ENCODE data around the gene LRRC8D. TPM values are rescaled to one million over a fixed set of nuclear protein-coding genes. Genes with fewer than 3 reads are reported as not detected.

Gene LRRC8D
- total RNA-seq, 3 donors from 2014 or later (not counting 1 experiment from before 2014, with no cell fraction given) = 16.2 to 26.2 (median 17.1) TPM

GRCh38 chr1:89878256-89878655, 57.4 kb downstream of the LRRC8D start:
- peaks cover 9% of the 10 kb centered on the region for H3K36me3 Mint-ChIP-seq
- no peak for DNase-seq
- no peak for ATAC-seq
- H3K27ac Mint-ChIP-seq = peak overlapping the region; percentile 52 to 57
- WGBS (ENCODE audit: insufficient coverage) = 95% methylated on average over 1 of the region's 1 CpG
- intact Hi-C loops (cut with micrococcal nuclease) = no loop called here
- Histone ChIP-seq H3K27me3 (ENCODE audit: control insufficient read depth, insufficient read depth, low read length) (no peaks in the 10 kb centered on the region), H3K4me1 (ENCODE audit: control insufficient read depth, insufficient read depth, low read length) (no peaks in the 10 kb centered on the region), H3K36me3 (ENCODE audit: control insufficient read depth, insufficient read depth, low read length) (peaks cover 2% of the 10 kb centered on the region), H3K27ac (ENCODE audit: low read length) (no peak overlapping the region), H3K9me3 (ENCODE audit: control insufficient read depth, insufficient read depth, low read length) (peaks cover 4% of the 10 kb centered on the region), H3K4me3 (ENCODE audit: low read length) (no peak overlapping the region)
- no peak overlapping the region for H3K4me3 Mint-ChIP-seq
- H3K4me1 Mint-ChIP-seq = peaks cover 38 to 41% of the 10 kb centered on the region in 2 donors
- TF ChIP-seq CTCF (IDR thresholded peaks at IDR 0.05) = no peak
- peaks cover 2 to 6% of the 10 kb centered on the region in 2 donors for H3K9me3 Mint-ChIP-seq
- no peaks in the 10 kb centered on the region for H3K27me3 Mint-ChIP-seq (ENCODE audit: low read depth in 2 of 2)

GRCh38 chr1:89880679-89881078, 59.8 kb downstream of the LRRC8D start:
- Mint-ChIP-seq H3K36me3 (peaks cover 9% of the 10 kb centered on the region), H3K4me1 (peaks cover 35 to 39% of the 10 kb centered on the region in 2 donors)

GRCh38 chr1:89881415-89882058, 60.7 kb downstream of the LRRC8D start:
- Histone ChIP-seq H3K36me3 (ENCODE audit: control insufficient read depth, insufficient read depth, low read length) (no peaks in the 10 kb centered on the region), H3K27ac (ENCODE audit: low read length) (no peak overlapping the region), H3K27me3 (ENCODE audit: control insufficient read depth, insufficient read depth, low read length) (no peaks in the 10 kb centered on the region), H3K4me3 (ENCODE audit: low read length) (no peak overlapping the region), H3K4me1 (ENCODE audit: control insufficient read depth, insufficient read depth, low read length) (no peaks in the 10 kb centered on the region), H3K9me3 (ENCODE audit: control insufficient read depth, insufficient read depth, low read length) (peaks cover 4% of the 10 kb centered on the region)
- Mint-ChIP-seq H3K4me3 (no peak overlapping the region), H3K36me3 (peaks cover 9% of the 10 kb centered on the region), H3K9me3 (peaks cover 2 to 6% of the 10 kb centered on the region in 2 donors), H3K27ac (no peak overlapping the region), H3K27me3 (ENCODE audit: low read depth in 2 of 2) (no peaks in the 10 kb centered on the region), H3K4me1 (peaks cover 29 to 32% of the 10 kb centered on the region in 2 donors)
- intact Hi-C loops (cut with micrococcal nuclease) = no loop called here
- ATAC-seq (no peak), DNase-seq (no peak)
- 100% methylated on average over 1 of the region's 1 CpG for WGBS (ENCODE audit: insufficient coverage)
- TF ChIP-seq CTCF (IDR thresholded peaks at IDR 0.05) = no peak

More at GRCh38 chr1:89880679-89881078, 59.8 kb downstream of the LRRC8D start:
- Histone ChIP-seq H3K4me3 (ENCODE audit: low read length) (no peak overlapping the region), H3K9me3 (ENCODE audit: control insufficient read depth, insufficient read depth, low read length) (peaks cover 4% of the 10 kb centered on the region), H3K4me1 (ENCODE audit: control insufficient read depth, insufficient read depth, low read length) (no peaks in the 10 kb centered on the region), H3K36me3 (ENCODE audit: control insufficient read depth, insufficient read depth, low read length) (no peaks in the 10 kb centered on the region), H3K27me3 (ENCODE audit: control insufficient read depth, insufficient read depth, low read length) (no peaks in the 10 kb centered on the region), H3K27ac (ENCODE audit: low read length) (no peak overlapping the region)
- H3K4me3 Mint-ChIP-seq = no peak overlapping the region
- no CpG with 5 or more reads among the region's 1 CpG for WGBS (ENCODE audit: insufficient coverage)
- peaks cover 2 to 6% of the 10 kb centered on the region in 2 donors for H3K9me3 Mint-ChIP-seq
- DNase-seq (no peak), ATAC-seq (no peak)
- no peak for TF ChIP-seq CTCF (IDR thresholded peaks at IDR 0.05)
- no peak overlapping the region for H3K27ac Mint-ChIP-seq
- no peaks in the 10 kb centered on the region for H3K27me3 Mint-ChIP-seq (ENCODE audit: low read depth in 2 of 2)
- intact Hi-C loops (cut with micrococcal nuclease) = no loop called here

Data from natural killer cell (primary cell).